ENCODE measurements around the gene DOLK.

Gene DOLK

GRCh38 chr9:128903871-128904620 lies 43.4 kb downstream of the DOLK start:
- DNase-seq = no peak

GRCh38 chr9:128903079-128903461 lies 44.3 kb downstream of the DOLK start:
- DNase-seq = no peak

GRCh38 chr9:128902351-128903078 lies 44.9 kb downstream of the DOLK start:
- DNase-seq = peak; percentile 93

GRCh38 chr9:128901822-128902221 lies 45.6 kb downstream of the DOLK start:
- DNase-seq = no peak

GRCh38 chr9:128901379-128901778 lies 46.0 kb downstream of the DOLK start:
- no peak for DNase-seq

- peak; percentile 47 for DNase-seq
These were observed 47.7 kb downstream of the DOLK start for GRCh38 chr9:128899566-128900322.

- DNase-seq = no peak
These were observed 48.4 kb downstream of the DOLK start for GRCh38 chr9:128898845-128899565.

- DNase-seq = no peak
These were observed 49.0 kb downstream of the DOLK start for GRCh38 chr9:128898382-128898781.

GRCh38 chr9:128895556-128895955 lies 51.8 kb downstream of the DOLK start:
- no peak for DNase-seq

Data from activated CD4-positive, alpha-beta T cell treated with anti-CD3 and anti-CD28 coated beads, Interleukin-2, Interleukin-6, amounts not matched to agents 100 ng/mL and 50 ng/mL, durations not matched to agents 16 hours and 8 hours (primary cell).